ENCODE results near the gene NRSN2.

DNA sequence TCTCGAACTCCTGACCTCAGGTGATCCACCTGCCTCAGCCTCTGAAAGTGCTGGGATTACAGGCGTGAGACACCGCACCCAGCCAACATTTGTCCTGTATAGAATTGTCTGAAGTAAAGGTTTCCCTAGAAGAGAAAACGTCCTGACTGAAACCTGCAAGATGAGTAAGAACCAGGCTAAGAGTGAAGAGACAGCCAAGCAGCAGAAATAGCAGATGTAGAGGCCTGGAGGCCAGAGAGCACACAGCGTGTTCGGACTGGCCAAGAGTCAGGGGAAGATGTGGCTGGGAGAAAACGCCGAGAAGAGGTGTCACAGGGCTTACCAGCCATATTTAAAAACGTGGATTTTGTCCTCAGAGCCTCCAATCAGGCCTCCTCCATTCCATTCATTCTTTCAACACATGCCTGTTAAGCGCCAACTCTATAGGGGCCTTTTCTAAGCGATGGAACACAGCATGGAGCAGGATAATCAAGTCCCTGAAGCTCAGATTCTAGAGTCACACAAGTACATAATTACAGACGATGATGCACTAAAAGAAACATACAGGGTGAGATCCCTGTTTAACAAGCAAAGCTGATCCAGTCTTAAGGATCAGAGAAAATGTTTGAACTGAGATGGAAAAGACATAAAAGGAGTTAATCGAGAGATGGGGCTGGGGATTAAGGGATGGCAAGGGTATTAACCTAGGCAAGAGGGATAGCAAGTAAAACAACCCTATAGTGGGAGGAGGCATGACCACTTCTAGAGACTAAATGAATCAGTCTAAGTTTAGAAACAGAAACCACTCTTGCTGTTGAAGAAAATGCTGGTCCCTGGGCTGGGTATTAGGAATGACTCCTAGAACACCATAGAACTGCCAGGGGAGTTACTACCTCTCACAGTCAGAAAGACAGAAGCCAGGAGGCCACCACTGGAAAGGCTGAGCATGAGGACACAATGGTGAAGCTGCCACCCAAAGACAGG lies 44.7 kb upstream of the NRSN2 start:
- no peak for TF ChIP-seq CTCF (IDR thresholded peaks at IDR 0.05)
- TF ChIP-seq POLR2A (IDR thresholded peaks at IDR 0.05): no peak
